Myocyte (in vitro differentiated cells): Measurements from ENCODE around the gene SGK1. TPM values are rescaled to one million over a fixed set of nuclear protein-coding genes. Genes with fewer than 3 reads are reported as not detected.

Source experiments
- DNase-seq: peaks from one replicate; pipeline ENCODE4 v3.0.0-alpha.2; 2012; ENCODE audit warnings: low read depth
- polyA plus RNA-seq: library from polyadenylated mRNA; unstranded; fragments of >200 nt; gene quantifications from one replicate; pipeline ENCODE4 v1.2.1, GENCODE V29; 2012; ENCODE audit warnings: missing spikeins
- total RNA-seq: library from RNA; depleted of rRNA; stranded (reverse); fragments of >200 nt; gene quantifications from 2 replicates; pipeline ENCODE4 v1.2.3, GENCODE V29; 2014

SGK1 gene
- total RNA-seq: 16.7 and 28.0 TPM in 2 replicates
- polyA plus RNA-seq: 30.9 TPM

DNA sequence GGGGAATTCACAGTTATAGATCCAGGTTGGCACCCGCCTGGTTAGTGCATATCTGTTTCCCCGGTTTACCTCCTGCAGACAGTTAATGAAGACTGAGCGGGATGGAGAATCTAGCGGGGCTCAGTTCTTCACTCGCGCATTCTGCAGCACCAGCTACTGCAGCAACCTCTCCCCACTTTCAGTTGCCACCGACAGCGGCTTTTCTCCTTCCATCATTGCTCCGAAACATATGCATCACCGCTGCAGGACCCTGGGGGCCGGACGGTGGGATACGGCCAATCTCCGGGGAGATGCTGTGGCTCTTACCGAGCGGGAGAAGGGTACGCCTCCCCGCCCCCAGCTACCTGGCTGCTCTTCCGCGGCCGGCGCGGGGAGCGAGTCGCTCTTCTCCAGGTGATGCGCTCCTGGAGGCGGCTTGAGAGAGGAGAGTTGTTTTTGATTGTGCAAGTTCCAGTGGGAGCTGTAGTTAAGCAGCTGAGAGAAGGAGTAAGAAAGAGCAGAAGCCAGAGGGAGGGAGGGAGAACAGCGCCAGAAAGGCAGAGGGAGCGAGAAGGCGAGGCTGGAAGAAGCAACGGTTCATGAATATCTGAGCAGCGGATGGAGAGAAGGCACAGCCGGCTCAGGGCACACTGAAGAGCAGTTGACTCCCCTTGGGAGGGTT is at the start of gene SGK1:
Gene SGK1, minus strand, starts transcription at position 642 of the 661 bp plus-strand sequence. CDS start 652 bp downstream, outside the sequence.
- DNase-seq: peak; percentile 27

DNA sequence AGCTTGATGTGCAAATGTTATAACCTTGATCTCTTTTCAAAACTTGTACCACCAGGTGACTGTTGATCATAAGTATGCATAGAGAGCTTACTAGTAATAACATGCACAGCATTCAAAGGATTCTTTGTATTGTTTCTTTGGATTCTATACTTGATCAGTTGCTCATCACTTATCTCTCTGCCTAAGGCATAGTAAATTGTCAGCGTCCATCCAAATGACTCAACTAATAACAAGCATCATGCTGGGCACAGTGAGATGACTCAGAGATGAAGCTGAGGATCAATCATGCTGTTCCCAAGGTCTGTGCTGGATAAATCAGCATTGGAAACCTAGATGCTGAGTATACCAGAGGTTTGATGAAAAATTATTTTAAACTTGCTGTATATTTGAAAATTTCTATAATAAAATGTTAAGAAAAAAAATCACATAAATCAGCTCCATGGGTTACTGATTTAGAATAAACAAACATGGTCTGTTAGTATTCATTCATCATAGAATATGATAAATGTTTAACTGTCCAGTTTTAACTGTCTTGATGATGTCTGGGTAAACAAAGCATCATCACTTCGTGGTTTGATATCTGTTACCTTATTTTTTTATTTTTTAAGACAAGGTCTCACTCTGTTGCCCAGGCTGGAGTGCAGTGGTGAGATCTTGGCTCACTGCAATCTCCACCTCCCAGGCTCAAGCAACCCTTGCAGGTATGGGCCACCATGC is 45.6 kb upstream of the SGK1 start:
- no peak for DNase-seq

DNA sequence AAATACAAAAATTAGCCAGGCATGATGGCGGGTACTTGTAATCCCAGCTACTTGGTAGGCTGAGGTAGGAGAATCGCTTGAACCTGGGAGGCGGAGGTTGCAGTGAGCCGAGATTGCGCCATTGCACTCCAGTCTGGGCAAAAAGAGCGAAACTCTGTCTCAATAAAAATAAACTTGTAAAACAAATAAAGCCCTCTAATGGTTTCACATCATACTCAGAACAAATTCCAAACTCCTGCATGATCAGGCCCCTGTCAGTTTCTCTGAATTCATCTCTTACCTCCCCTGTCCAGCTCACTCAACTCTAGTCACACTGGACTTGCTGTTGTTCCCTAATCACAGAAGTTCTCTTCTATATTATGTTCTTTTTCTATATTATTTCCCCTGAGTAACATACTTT is 43.1 kb upstream of the SGK1 start:
- DNase-seq: no peak

DNA sequence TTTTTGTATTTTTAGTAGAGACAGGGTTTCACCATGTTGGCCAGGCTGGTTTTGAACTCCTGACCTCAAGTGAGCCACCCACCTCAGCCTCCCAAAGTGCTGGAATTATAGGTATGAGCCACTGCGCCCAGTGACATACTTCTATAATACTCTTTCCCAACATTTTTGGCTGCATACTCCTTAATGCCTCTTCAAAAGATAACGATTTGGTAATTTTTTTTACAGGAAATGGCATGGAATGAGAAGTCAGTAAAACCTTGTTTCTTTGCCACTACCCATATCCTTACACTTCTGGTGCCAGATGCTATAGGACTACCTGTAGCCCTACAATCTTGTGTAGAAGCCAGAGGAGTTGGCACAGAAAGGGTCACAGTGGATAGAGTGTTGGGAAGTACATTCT is 41.4 kb upstream of the SGK1 start:
- DNase-seq: no peak

DNA sequence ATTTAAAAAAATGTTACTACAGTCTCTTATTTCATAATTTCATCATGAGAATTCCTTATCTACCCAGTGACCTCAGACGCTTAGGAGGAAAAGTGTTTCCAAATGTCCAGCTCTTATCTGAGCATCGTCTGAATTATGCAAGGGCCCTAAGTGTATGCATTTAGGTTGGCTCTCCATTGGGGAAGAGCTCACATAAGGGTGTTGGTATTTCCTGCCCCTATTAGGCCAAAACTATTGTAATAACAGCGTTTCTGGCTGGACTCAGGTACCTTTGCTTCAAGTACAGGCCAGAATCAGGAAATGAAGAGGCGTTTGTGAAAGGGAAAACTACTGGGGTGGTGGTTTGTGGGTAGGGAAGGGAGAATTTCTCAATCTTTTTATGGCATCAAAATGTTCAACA is 40.4 kb upstream of the SGK1 start:
- no peak for DNase-seq

DNA sequence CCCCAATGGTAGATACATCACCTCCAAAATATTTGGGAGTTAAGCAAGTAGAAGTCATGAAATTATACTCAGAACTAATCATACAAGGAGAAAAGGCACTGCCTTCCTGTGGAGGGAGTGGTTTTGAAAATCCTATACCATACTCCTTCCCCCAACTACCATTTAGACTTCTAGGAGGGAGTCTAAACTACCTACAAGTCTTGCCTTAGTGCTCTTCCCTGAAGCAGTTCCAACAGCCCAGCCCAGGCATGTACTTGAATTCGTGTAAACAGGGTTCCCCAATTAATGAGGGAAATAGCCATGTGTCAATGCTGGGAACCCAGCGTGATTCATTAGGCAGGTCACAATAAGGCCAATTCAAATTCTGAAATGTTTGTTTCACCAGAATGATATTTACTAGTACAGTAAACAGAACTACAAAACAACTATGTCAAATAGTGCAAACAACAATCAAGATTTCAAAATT is 39.1 kb upstream of the SGK1 start:
- DNase-seq: no peak

DNA sequence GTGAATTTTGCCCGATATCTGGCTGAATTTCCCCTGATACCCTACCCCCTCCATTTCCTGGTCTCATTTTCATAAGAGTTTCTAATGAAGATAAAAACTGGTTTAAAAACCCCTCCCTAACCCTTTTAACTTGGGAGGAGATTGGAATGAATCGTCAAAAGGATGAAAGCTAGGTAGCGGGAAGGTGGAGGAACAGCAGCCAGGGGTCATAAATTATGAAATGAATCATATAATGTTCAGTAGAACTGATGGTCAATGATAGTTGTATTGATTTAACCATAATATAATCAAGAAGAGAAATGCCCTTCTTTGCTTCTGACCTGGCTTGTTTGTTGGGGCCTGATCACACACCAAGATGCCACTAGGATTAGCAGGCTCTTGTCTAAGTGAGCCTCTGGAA is 38.5 kb upstream of the SGK1 start:
- DNase-seq: no peak

DNA sequence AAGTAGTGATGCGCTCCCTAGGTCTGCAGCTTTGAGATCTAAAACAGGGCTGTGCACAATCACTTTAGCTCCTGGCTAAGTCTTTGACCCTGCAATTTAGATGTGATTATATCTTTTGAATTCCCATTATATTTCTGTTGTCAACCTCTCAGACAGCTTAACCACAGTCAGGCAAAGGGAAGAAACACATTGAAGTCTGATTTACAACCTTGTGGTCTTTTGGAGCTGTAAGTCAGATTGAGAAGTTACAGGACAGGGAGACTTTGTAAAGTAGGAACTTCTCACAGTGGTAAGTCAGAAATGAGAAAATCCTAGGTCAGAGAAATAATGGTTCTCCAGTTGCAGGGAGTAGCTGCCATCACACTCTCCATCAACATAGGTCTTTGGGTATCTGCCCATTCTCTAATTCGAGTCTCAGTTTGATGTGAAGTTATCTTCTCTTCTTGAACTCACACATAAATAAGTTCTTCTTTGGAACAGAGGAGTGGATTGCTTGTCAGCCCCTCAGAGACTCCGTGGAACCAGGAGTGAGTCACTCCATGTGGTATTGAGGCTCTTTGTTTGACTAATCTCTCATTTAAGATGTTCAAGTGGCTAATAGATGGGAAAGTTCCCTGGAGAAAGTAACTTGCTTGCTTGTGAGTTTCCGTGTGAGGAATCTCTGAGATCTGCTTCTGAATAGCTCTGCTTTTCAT is 35.0 kb upstream of the SGK1 start:
- peak; percentile 61 for DNase-seq

DNA sequence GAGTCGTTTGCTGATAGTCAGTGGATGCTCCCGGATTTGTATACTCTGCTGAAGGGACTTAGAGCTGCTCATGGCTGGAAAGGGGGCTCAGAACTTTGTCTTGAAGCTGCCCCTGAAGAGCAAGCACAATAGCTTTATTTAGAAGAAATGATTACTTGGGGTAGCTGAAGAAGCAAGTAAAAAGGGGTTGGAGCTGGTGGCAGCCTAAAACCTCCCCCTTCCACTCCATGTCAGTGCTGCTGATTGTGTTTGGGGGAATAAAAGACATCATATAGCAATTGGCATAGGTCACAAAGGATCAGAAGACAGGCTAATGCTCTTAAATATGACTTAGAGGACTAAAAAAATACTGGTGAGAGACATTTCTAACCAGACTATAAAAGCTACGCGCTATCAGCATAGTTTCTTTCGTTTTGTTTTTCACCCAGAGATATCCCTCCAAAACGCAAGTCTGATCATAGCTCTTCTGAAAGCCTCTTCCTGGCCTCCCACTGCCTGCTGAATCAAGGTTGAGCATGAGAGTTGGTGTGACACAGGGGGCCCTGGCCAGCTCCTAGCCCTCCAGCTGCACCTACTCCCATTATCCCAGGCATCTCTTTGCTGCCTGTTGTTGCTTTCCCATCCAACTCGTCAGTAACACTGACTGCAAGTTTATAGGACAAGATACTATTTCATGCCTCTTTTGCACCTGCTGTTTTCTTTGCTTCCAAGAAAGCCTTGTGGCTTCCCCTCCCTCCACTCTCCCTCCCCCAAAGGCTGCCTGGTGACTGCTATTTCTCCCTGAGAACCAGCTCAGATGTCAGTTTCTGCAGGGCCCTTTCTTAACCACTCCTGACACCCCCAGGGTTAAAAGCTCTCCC is 33.9 kb upstream of the SGK1 start:
- DNase-seq: peak; percentile 96

DNA sequence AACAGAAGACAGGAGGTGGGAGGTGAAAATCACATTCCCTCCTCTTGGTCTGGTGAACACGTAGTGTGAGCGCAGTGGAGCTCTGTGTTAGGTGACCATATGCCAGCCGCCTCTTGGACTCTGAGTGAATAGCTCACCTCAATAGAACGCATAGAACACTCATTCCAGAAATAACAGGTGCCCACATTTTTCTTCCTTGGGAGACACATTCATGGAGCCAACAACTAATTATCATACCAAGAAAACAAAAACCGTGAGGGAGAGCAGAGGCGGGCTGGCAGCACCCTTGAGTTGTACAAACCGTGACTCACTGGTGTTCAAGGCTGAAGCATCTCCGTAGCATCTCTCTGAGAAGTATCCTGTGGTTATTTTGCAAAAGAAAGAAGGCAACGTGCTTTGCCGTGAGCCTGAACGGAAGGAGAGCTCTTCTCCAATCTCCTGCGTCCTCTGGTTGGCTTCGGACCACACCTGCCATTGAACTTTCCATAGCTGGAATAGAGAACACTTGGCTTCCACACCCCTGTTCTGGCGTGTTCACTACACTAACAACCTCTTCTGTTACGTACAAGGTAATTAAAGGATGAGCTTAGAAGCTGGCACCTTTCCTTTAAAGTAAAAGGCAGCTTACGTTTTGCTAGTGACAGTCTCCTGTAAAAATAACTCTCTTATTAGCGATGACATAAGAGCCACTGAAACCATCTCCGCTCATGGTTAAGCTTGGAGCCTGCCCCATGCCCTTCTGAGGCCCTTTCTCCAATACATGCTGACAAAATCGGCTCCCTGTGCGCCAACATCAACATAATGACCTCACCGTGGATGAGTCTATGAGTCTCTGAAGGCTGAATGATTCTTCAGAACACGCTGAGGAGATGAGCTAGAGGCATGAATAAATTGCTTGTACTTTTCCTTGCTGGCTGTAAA is 30.2 kb upstream of the SGK1 start:
- DNase-seq: peak; percentile 87

DNA sequence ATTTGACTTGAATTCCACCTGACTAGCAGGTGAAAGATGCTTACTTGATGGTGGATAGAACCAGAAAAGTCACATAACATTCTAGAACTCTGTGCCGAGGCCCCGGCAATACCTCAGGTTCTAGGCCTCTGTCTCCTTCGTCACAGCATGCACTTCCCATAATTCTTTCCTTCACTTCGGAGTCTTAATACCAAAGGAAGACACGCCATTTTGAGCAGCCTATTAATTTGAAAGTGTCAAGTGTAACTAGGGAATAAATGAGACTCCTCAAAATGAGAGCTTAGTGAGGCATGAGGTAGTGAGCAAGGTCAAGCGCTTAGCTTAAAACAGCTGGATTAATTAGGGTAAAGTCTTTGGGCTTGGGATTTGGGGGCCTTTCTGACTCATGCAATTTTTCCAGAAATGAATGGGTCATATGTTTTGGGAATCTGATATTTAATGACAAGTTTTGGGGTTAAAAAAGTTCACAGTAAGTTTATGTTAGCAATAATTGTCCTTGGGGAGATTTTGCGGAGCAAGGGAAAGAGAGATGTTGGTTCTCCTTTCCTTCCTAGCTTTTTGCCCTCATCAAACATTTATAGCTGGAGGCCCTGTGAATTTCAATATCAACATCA is 29.1 kb upstream of the SGK1 start:
- DNase-seq: peak; percentile 18

DNA sequence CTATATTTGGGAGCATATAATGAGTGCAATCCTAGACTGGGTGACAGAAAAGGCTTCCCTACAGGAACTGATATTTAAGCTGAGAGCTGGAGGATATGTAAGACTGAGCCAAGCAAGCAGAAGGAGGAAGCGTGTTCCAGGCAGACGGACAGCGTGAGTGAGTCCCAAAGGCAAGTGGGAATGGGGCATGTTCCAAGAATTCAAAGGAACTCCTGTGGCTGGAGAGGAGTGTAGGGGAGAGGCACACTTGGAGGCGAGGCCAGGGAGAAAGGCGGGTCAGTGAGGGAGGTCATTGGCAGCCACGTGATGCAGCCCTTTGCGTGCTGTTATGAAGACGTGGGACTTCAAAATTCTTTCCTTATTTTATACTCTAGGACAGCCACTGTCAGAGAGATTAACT is 27.9 kb upstream of the SGK1 start:
- DNase-seq: no peak

DNA sequence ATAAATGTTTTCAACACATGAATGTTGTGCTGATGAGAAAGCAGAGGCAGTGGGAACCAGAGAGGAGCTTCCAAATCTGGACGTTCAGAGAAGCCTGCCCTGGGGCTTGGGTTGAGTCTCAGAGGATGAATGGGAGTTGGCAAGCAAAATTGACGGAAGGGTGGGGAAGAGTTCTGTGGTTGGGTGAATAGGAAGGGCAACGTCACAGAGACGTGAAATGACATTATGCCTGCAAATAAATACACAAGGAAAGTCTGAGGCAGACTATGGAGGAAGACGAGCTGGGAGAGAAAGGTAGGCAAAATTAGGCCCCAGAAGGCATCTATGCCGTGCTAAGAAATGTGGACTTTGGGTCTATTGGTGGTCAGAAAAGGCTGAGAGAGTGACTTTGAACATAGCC is 25.2 kb upstream of the SGK1 start:
- DNase-seq: no peak

DNA sequence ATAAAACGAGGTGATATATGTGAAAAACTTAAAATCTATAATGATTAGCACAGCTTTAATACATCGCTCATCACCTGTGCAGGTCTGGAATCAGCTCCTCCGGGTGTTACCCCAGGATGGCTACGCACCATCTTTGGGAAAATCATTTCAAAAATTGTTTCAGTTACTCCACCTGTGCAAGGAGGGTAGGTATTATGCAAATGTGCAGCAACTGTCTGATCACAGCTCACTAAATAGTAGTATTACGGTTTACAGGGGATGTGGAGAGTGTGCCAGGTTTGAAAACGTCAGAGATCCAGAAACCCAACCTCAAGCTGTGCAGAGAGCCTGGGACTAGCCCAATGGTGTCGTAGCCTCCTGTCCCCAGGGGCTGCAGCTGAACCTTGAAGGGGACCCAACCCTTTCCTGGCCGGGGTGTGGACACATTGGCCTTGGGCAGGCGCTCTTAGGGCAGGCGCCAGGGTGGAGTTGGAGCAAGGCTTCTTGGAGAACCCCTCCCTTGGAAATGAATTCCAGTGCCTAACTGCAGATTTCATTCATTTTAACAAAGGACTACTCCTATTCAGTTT is 24.2 kb upstream of the SGK1 start:
- no peak for DNase-seq

DNA sequence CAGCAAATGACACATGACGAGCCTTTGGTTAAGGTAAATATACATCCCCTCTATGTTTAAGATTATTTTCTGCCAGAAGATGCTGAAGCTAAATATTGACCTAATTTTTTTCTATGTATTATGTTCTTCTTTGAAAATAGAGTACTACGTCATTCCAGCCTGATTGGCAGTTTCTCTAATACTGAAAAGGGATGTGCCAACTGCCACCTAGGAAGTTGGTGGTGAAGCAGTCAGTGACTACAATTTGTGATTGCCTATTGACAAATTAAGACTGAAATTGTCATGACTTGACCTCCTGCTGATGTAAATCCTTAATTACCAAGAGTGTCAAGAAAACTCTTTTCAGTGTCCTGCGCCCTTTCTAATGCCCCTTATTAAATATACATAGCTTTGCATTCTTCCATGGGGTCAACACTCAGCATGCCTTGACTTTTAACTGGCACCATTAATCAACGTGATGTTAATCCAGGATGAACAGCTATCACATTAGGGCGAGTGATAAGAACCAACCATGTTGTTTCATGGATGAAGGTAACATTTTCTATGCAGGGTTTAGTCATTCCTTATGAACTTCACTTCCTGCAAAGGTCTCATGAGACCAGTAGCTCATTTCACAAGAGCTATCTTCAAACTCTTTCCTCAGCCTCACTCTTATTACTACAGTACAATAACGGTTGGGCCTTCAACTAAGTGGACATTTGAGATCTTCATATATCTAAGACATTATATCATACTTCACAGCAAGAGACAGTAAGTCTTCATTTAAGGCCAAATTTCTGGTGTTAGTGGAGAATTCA is 22.5 kb upstream of the SGK1 start:
- no peak for DNase-seq

DNA sequence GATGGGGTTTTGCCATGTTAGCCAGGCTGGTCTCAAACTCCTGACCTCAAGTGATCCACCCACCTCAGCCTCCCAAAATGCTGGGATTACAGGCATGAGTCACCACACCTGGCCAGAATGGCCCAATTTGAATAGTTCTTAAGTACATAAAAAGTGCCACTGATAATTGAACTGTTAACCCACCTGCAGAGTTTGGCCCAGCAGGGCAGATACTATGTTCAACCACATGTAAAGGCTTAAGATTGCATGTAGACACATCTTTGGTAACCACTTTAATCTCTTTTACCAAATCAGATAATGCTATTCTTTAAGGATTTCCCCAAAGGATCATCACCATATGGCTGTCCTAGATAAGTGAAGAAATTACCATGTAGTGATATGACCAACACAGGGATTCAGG is 21.3 kb upstream of the SGK1 start:
- no peak for DNase-seq

DNA sequence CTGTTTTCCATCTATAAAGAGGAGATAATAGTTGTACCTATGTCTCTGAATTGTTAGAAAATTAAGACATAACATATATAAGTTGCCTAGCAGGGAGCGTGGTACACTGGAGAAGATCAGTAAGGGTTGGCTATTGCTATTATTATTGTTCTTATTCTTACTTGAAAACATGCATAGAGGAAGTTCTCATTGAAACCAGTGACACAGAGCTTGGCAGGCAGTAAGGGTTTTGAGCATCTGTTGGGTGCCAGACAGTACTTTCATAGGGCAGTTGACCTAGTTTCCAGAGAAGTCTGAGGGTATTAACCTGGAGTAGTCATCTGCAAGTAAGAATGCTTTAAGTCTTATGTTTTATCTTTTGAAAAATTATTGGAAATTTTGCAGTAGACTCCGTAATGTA is 13.3 kb upstream of the SGK1 start:
- no peak for DNase-seq

DNA sequence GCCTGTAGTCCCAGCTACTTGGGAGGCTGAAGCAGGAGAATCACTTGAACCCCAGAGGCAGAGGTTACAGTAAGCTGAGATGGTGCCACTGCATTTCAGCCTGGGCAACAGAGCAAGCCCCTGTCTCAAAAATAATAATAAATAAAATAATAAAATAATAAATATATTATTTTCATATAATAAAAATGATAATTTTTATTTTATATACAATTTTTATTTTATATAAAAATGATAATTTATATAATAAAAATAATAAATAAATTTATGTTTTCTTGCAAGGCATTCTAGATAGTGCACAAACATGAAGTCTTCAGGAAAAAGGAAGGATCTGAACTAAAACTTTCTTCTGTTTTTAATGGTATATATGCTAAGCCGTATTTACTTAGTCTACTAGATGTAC is 12.6 kb upstream of the SGK1 start:
- no peak for DNase-seq

DNA sequence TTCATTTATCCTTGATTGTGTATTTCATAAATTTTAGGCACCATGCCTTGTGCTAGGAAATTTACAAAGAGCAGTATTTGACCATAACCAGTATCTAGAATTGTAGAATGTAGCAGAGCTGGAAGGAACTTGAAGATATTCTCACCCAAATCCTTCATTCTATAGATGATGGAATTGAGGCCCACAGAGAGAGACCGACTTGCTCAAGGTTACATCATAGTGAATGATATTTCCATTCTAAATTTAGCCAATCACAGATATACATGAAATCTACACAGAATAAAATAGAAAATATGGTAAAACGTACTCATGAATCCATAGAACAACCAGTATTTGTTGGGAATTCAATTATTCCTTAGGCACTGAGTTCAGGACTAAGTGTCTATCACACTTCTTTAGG is 10.9 kb upstream of the SGK1 start:
- no peak for DNase-seq
